NCI-H446 (cell line): ENCODE measurements around the gene KCNK2.
A peak's percentile ranks its signal among the peaks of the same experiment; 100 is the strongest.
"Not testable (repeated sequence)": the region's sequence is repeated elsewhere in the genome, so short reads cannot be mapped to it uniquely, and the experiment has no call there.

Source experiments
- DNase-seq, 2 experiments: peaks; one replicate each; lab custom pipeline; 2025; lab: John Stamatoyannopoulos, UW

Gene KCNK2

GRCh38 chr1:215156232-215156631 lies 73.7 kb downstream of the KCNK2 start:
- peak in 1 of 2 experiments; percentile 13 for DNase-seq

- DNase-seq, result no peak
Measured at GRCh38 chr1:215160351-215160750, 77.8 kb downstream of the KCNK2 start.

GRCh38 chr1:215163144-215163543 lies 80.6 kb downstream of the KCNK2 start:
- DNase-seq, result not testable (repeated sequence)

- DNase-seq, result no peak
Measured at GRCh38 chr1:215166886-215167285, 84.3 kb downstream of the KCNK2 start.

- peak in 1 of 2 experiments; percentile 18 for DNase-seq
Measured at GRCh38 chr1:215181518-215181917, 99.0 kb downstream of the KCNK2 start.

- DNase-seq, result no peak
Measured at GRCh38 chr1:215185067-215185620, 102.6 kb downstream of the KCNK2 start.

GRCh38 chr1:215188302-215188950 lies 105.9 kb downstream of the KCNK2 start:
- DNase-seq, result no peak

- DNase-seq, result no peak
Measured at GRCh38 chr1:215192306-215192705, 109.8 kb downstream of the KCNK2 start.

- DNase-seq, result no peak
Measured at GRCh38 chr1:215198021-215198420, 115.5 kb downstream of the KCNK2 start.

GRCh38 chr1:215200121-215200520 lies 117.6 kb downstream of the KCNK2 start:
- DNase-seq, result no peak

- peak in 1 of 2 experiments; percentile 16 for DNase-seq
Measured at GRCh38 chr1:215201283-215201682, 118.7 kb downstream of the KCNK2 start.

- DNase-seq, result no peak
Measured at GRCh38 chr1:215202868-215203267, 120.3 kb downstream of the KCNK2 start.

- DNase-seq, result no peak
Measured at GRCh38 chr1:215210167-215210566, 127.6 kb downstream of the KCNK2 start.

- no peak for DNase-seq
Measured at GRCh38 chr1:215215846-215216245, 133.3 kb downstream of the KCNK2 start.

- no peak for DNase-seq
Measured at GRCh38 chr1:215219372-215219771, 136.8 kb downstream of the KCNK2 start.

- no peak for DNase-seq
Measured at GRCh38 chr1:215220346-215220745, 137.8 kb downstream of the KCNK2 start.

- no peak for DNase-seq
Measured at GRCh38 chr1:215226757-215227156, 144.2 kb downstream of the KCNK2 start.

GRCh38 chr1:215228193-215228592 lies 145.7 kb downstream of the KCNK2 start:
- DNase-seq, result no peak

GRCh38 chr1:215241451-215241850 lies 158.9 kb downstream of the KCNK2 start:
- no peak for DNase-seq

- no peak for DNase-seq
Measured at GRCh38 chr1:215243345-215244054, 161.0 kb downstream of the KCNK2 start.

GRCh38 chr1:215250913-215251312 lies 168.4 kb downstream of the KCNK2 start:
- DNase-seq, result no peak

GRCh38 chr1:215251428-215251827 lies 168.9 kb downstream of the KCNK2 start:
- DNase-seq, result no peak

GRCh38 chr1:215252164-215252563 lies 169.6 kb downstream of the KCNK2 start:
- DNase-seq, result no peak
